ENCODE measurements around the gene ZACN. TPM values are rescaled to one million over a fixed set of nuclear protein-coding genes. Genes with fewer than 3 reads are reported as not detected.
A peak's percentile ranks its signal among the peaks of the same experiment; 100 is the strongest.

The ZACN gene
- total RNA-seq, 2 experiments from 2014 or later = 0.76 to 1.2 TPM

DNA sequence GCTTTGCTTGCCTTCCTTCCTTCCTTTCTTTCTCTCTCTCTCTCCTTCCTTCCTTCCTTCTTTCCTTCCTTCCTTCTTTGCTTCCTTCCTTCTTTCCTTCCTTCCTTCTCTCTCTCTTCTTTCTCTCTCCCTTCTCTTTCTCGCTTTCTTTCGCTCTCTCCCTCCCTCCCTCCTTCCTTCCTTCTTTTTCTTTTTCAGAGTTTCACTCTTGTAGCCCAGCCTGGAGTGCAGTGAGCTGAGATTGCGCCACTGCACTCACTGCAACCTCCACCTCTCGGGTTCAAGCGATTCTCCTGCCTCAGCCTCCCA is 44.2 kb downstream of the ZACN start:
- DNase-seq (ENCODE audit: low spot score) = no peak
- Histone ChIP-seq H3K27ac (ENCODE audit: low read depth, low read length, poor library complexity, severe bottlenecking) (no peak overlapping the region), H3K36me3 (ENCODE audit: insufficient read depth, low read length) (no peaks in the 10 kb centered on the region), H3K9me3 (ENCODE audit: low read length) (no peaks in the 10 kb centered on the region), H3K4me3 (ENCODE audit: low read depth, low read length, poor library complexity, severe bottlenecking) (no peak overlapping the region), H3K9me2 (ENCODE audit: insufficient read depth, low read length) (no peaks in the 10 kb centered on the region), H4K20me1 (ENCODE audit: insufficient read depth, low read length) (no peaks in the 10 kb centered on the region), H2AFZ (ENCODE audit: low read length) (no peak overlapping the region), H3K4me1 (ENCODE audit: insufficient read depth, low read length, poor library complexity, severe bottlenecking) (peaks cover 22% of the 10 kb centered on the region), H3K79me2 (ENCODE audit: insufficient read depth, low read depth, low read length) (no peaks in the 10 kb centered on the region), H3K4me2 (ENCODE audit: low read length) (no peak overlapping the region)
- TF ChIP-seq CTCF (conservative IDR thresholded peaks at IDR 0.05; ENCODE audit: low read length) (no peak), EZH2phosphoT487 (IDR thresholded peaks at IDR 0.05; ENCODE audit: borderline replicate concordance, low read depth, low read length) (no peak)
- BruUV-seq (replicated peaks) = no TSS peak
- intact Hi-C loops (cut with micrococcal nuclease; ENCODE audit: unreplicated experiment) = no loop called here
- CTCF ChIA-PET (ENCODE audit: unreplicated experiment) = interaction anchor here (0.6 to 1.6 kb wide), 4 partner anchors 58 to 173 kb away, joined by 3 to 11 read pairs (median 6); no protein-coding TSS in a partner anchor
- POLR2A ChIA-PET = interaction anchor here (2.3 kb wide), 1 partner anchor 57 kb away, joined by 8 read pairs; no protein-coding TSS in a partner anchor

GRCh38 chr17:76123749-76124581 is 45.0 kb downstream of the ZACN start:
- no peak overlapping the region for H2AFZ ChIP-seq (ENCODE audit: low read length)
- BruUV-seq (replicated peaks) = no TSS peak
- H3K9me3 ChIP-seq (ENCODE audit: low read length) = no peaks in the 10 kb centered on the region
- no peaks in the 10 kb centered on the region for H3K9me2 ChIP-seq (ENCODE audit: insufficient read depth, low read length)
- H3K36me3 ChIP-seq (ENCODE audit: insufficient read depth, low read length) = no peaks in the 10 kb centered on the region
- H3K4me3 ChIP-seq (ENCODE audit: low read depth, low read length, poor library complexity, severe bottlenecking) = no peak overlapping the region
- intact Hi-C loops (cut with micrococcal nuclease; ENCODE audit: unreplicated experiment) = no loop called here
- peaks cover 22% of the 10 kb centered on the region for H3K4me1 ChIP-seq (ENCODE audit: insufficient read depth, low read length, poor library complexity, severe bottlenecking)
- peak; percentile 33; the same call in 1 of the 2 replicates for TF ChIP-seq CTCF (conservative IDR thresholded peaks at IDR 0.05; ENCODE audit: low read length)
- TF ChIP-seq EZH2phosphoT487 (IDR thresholded peaks at IDR 0.05; ENCODE audit: borderline replicate concordance, low read depth, low read length) = no peak
- POLR2A ChIA-PET = interaction anchor here (0.6 to 2.3 kb wide), 2 partner anchors 56 to 201 kb away, joined by 5 to 8 read pairs; no protein-coding TSS in a partner anchor
- no peak overlapping the region for H3K27ac ChIP-seq (ENCODE audit: low read depth, low read length, poor library complexity, severe bottlenecking)
- DNase-seq (ENCODE audit: low spot score) = peak; percentile 40
- H3K4me2 ChIP-seq (ENCODE audit: low read length) = no peak overlapping the region
- H3K79me2 ChIP-seq (ENCODE audit: insufficient read depth, low read depth, low read length) = no peaks in the 10 kb centered on the region
- CTCF ChIA-PET (ENCODE audit: unreplicated experiment) = interaction anchor here (0.6 to 1.8 kb wide), 5 partner anchors 21 to 186 kb away, joined by 3 to 11 read pairs (median 4); no protein-coding TSS in a partner anchor
- H4K20me1 ChIP-seq (ENCODE audit: insufficient read depth, low read length) = no peaks in the 10 kb centered on the region

Measured in OCI-LY7 (cell line).